Muscle of arm (tissue), 12 donors: ENCODE results near the gene FAM210B. TPM values are rescaled to one million over a fixed set of nuclear protein-coding genes. Genes with fewer than 3 reads are reported as not detected.

Experiments used
- polyA plus RNA-seq, 12 donors: library from polyadenylated mRNA; unstranded; fragments of 120-200 nt; gene quantifications; one replicate each; pipeline ENCODE4 v1.2.1, GENCODE V29; 2013; ENCODE audit not compliant: insufficient read length in 12 of 12

FAM210B gene
- polyA plus RNA-seq, 12 donors: 36.7 to 188 (median 44.9) TPM

Other genes with a start within 250 kb of the FAM210B start
- gene MC3R, start 110.2 kb upstream of the FAM210B start, polyA plus RNA-seq: not detected
- gene AURKA, start 33.2 kb downstream of the FAM210B start, polyA plus RNA-seq: 10 to 100 TPM in 4 of 12 donors, 1 to 10 TPM in 7, not detected in 1; 5.1 to 14.4 (median 9.4) TPM
- 10 to 100 TPM in 11 of 12 donors, not detected in 1; 19.4 to 36.0 (median 30.7) TPM for gene CSTF1, start 33.7 kb downstream of the FAM210B start, polyA plus RNA-seq
- 1 to 10 TPM in 10 of 12 donors, not detected in 2; 3.4 to 8.9 (median 7.1) TPM for gene CASS4, start 53.3 kb downstream of the FAM210B start, polyA plus RNA-seq
- 100 to 1,000 TPM in 6 of 12 donors, 10 to 100 TPM in 5, not detected in 1; 91.7 to 162 (median 102) TPM for gene RTF2, start 109.7 kb downstream of the FAM210B start, polyA plus RNA-seq
- gene FAM209A, start 165.8 kb downstream of the FAM210B start, polyA plus RNA-seq: under 1 TPM in 3 of 12 donors, not detected in 9; 0.24 to 0.45 (median 0.25) TPM
- under 1 TPM in 1 of 12 donors, not detected in 11; 0.48 TPM for gene FAM209B, start 174.3 kb downstream of the FAM210B start, polyA plus RNA-seq